GM12878 (cell line): ENCODE measurements around the gene AP5Z1. TPM values are rescaled to one million over a fixed set of nuclear protein-coding genes. Genes with fewer than 3 reads are reported as not detected.

ENCODE experiments used
- BACH1 ChIP-seq: fragments of 450-650 bp; IDR thresholded peaks from 2 replicates; pipeline ENCODE4 v1.6.1; 2017; ENCODE audit warnings: mild to moderate bottlenecking, borderline replicate concordance
- CHD4 ChIP-seq: fragments of 200-600 bp; sonication (generic); IDR thresholded peaks from 2 replicates; pipeline ENCODE4 v1.6.1; 2016; ENCODE audit warnings: mild to moderate bottlenecking
- DPF2 ChIP-seq: fragments of 450-650 bp; IDR thresholded peaks from 2 replicates; pipeline ENCODE4 v1.6.1; 2017; ENCODE audit warnings: mild to moderate bottlenecking
- GABPA ChIP-seq: IDR thresholded peaks from 2 replicates; pipeline ENCODE4 v1.6.1; 2014; ENCODE audit warnings: antibody characterized with exemption, low read depth, mild to moderate bottlenecking, inconsistent platforms
- HDGF ChIP-seq: fragments of 450-650 bp; IDR thresholded peaks from 2 replicates; pipeline ENCODE4 v1.6.1; 2016; ENCODE audit warnings: antibody characterized with exemption
- IKZF2 ChIP-seq, 2 experiments: fragments of 450-650 bp; IDR thresholded peaks; 2 replicates each; pipeline ENCODE4 v1.6.1; 2017; ENCODE audit warnings: mild to moderate bottlenecking in 2 of 2, moderate library complexity in 2 of 2
- NFYA ChIP-seq: IDR thresholded peaks from 2 replicates; pipeline ENCODE4 v1.6.1; 2011; ENCODE audit warnings: low read depth, mild to moderate bottlenecking, low read length, improper control_type of control experiment, borderline replicate concordance
- NRF1 ChIP-seq: conservative IDR thresholded peaks from 2 replicates; pipeline ENCODE4 v1.6.1; 2011; ENCODE audit warnings: mild to moderate bottlenecking, low read depth, low read length, improper control_type of control experiment
- PKNOX1 ChIP-seq: fragments of 450-650 bp; IDR thresholded peaks from 2 replicates; pipeline ENCODE4 v1.6.1; 2016; ENCODE audit warnings: mild to moderate bottlenecking
- SMARCA5 ChIP-seq: fragments of 450-650 bp; IDR thresholded peaks from 2 replicates; pipeline ENCODE4 v1.6.1; 2017; ENCODE audit warnings: mild to moderate bottlenecking
- STAT3 ChIP-seq: IDR thresholded peaks from 2 replicates; pipeline ENCODE4 v1.6.1; 2011; ENCODE audit warnings: low read depth, low read length, improper control_type of control experiment
- SUZ12 ChIP-seq: fragments of 200-600 bp; sonication (generic); IDR thresholded peaks from one replicate; pipeline ENCODE4 v1.6.1; 2018; ENCODE audit warnings: antibody characterized with exemption, mild to moderate bottlenecking; ENCODE audit not compliant: unreplicated experiment
- ZBTB33 ChIP-seq: fragments of 450-650 bp; IDR thresholded peaks from 2 replicates; pipeline ENCODE4 v1.6.1; 2017; ENCODE audit warnings: mild to moderate bottlenecking
- polyA plus RNA-seq, 11 experiments: library from polyadenylated mRNA; depleted of rRNA in 4 of 11; unstranded in 6 of 11; stranded (reverse) in 5 of 11; fragments of >200 nt; fragmentation: Nextera tagmentation in 4 of 11; fragmentation: Illumina TruSeq in 1 of 11; extraction: Ambion mirVana in 4 of 11; extraction: Trizol in 1 of 11; gene quantifications; 1 replicate in 1 of 11; 2 replicates in 10 of 11; pipeline versions ENCODE4 v1.2.1 to v1.2.3, GENCODE V29; 2011 to 2016; ENCODE audit warnings: inconsistent platforms in 2 of 11, missing spikeins in 2 of 11, low read depth in 1 of 11
- total RNA-seq, 4 experiments: library from RNA; depleted of rRNA in 3 of 4; stranded (reverse); fragments of >200 nt in 3 of 4; fragmentation: Illumina TruSeq in 1 of 4; extraction: Trizol in 1 of 4; gene quantifications; 2 replicates each; pipeline versions ENCODE4 v1.2.1 to v1.2.3, GENCODE V29; 2013 to 2021
- TF ChIP-seq, protein P1 (sequence below): IDR thresholded peaks from 2 replicates; pipeline ENCODE4 v1.6.1; 2012; ENCODE audit warnings: improper control_type of control experiment, low read depth, low read length; ENCODE audit not compliant: insufficient replicate concordance
- TF ChIP-seq, protein P2 (sequence below): fragments of 450-650 bp; IDR thresholded peaks from 2 replicates; pipeline ENCODE4 v1.6.1; 2016; ENCODE audit warnings: mild to moderate bottlenecking
- TF ChIP-seq, protein P3 (sequence below): fragments of 150-350 bp; IDR thresholded peaks from 2 replicates; pipeline ENCODE4 v1.6.1; 2016; ENCODE audit warnings: low read depth, low read length

AP5Z1 gene
- total and polyA plus RNA-seq, 10 of the 15 experiments (the other 5 are each of a cell fraction or from before 2014, with no cell fraction given): 0.37 to 43.4 (median 19.4) TPM

DNA sequence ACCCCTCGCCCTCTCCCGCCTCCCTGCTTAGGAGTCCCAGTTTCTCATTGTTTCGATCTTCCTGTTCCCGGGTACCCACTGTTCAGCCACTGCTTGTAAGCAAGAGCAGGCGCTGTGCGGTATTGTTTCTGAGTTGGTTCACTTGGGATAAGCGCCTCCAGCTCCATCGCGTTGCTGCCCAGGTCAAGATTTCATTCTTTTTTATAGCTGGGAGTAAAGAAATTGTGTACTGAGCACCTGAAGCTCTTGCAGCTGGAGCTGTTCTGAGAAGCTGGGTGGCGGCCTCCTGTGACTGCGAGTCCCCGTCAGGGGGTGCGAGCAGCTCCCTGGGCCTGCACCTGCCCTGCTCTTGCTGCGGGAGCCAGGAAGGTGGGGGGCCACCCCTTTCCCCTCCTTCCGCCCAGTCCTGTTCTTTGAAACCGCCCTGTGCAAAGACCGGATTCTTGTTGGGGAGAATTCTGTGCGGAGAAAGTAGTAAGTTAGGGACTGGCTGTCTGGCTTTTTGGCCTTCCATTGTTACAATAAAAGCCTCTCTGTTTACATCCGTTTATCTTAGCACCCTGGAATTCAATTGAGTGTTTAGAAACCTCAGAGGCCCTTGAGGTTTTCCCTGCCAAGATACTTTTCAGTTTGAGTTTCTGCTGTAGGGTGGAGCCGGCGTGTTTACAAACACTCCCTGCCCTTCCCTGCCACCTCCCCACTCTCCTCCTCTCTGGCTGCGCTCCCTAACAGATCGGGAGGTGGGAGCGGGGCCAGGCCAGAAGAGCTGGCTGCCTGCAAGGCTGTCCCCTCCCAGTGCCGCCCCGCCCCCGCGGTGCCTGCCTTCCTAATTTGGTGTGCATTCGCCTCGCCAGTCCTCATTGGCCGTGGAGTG, 30.8 kb upstream of the AP5Z1 start (continued):
- TF ChIP-seq, protein P1, sequence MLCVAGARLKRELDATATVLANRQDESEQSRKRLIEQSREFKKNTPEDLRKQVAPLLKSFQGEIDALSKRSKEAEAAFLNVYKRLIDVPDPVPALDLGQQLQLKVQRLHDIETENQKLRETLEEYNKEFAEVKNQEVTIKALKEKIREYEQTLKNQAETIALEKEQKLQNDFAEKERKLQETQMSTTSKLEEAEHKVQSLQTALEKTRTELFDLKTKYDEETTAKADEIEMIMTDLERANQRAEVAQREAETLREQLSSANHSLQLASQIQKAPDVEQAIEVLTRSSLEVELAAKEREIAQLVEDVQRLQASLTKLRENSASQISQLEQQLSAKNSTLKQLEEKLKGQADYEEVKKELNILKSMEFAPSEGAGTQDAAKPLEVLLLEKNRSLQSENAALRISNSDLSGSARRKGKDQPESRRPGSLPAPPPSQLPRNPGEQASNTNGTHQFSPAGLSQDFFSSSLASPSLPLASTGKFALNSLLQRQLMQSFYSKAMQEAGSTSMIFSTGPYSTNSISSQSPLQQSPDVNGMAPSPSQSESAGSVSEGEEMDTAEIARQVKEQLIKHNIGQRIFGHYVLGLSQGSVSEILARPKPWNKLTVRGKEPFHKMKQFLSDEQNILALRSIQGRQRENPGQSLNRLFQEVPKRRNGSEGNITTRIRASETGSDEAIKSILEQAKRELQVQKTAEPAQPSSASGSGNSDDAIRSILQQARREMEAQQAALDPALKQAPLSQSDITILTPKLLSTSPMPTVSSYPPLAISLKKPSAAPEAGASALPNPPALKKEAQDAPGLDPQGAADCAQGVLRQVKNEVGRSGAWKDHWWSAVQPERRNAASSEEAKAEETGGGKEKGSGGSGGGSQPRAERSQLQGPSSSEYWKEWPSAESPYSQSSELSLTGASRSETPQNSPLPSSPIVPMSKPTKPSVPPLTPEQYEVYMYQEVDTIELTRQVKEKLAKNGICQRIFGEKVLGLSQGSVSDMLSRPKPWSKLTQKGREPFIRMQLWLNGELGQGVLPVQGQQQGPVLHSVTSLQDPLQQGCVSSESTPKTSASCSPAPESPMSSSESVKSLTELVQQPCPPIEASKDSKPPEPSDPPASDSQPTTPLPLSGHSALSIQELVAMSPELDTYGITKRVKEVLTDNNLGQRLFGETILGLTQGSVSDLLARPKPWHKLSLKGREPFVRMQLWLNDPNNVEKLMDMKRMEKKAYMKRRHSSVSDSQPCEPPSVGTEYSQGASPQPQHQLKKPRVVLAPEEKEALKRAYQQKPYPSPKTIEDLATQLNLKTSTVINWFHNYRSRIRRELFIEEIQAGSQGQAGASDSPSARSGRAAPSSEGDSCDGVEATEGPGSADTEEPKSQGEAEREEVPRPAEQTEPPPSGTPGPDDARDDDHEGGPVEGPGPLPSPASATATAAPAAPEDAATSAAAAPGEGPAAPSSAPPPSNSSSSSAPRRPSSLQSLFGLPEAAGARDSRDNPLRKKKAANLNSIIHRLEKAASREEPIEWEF: no peak
- TF ChIP-seq SMARCA5 (no peak), CHD4 (no peak), BACH1 (no peak), IKZF2 (IDR thresholded peaks at IDR 0.05) (no peak; a peak in 2 of 4 replicates), STAT3 (no peak), GABPA (peak; percentile 39; the same call in 1 of the 2 replicates), DPF2 (no peak), HDGF (peak; percentile 28; the same call in 1 of the 2 replicates), ZBTB33 (no peak), SUZ12 (no peak), NRF1 (no peak), NFYA (no peak), PKNOX1 (no peak)
- TF ChIP-seq, protein P2, sequence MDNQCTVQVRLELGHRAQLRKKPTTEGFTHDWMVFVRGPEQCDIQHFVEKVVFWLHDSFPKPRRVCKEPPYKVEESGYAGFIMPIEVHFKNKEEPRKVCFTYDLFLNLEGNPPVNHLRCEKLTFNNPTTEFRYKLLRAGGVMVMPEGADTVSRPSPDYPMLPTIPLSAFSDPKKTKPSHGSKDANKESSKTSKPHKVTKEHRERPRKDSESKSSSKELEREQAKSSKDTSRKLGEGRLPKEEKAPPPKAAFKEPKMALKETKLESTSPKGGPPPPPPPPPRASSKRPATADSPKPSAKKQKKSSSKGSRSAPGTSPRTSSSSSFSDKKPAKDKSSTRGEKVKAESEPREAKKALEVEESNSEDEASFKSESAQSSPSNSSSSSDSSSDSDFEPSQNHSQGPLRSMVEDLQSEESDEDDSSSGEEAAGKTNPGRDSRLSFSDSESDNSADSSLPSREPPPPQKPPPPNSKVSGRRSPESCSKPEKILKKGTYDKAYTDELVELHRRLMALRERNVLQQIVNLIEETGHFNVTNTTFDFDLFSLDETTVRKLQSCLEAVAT: no peak
- TF ChIP-seq, protein P3, sequence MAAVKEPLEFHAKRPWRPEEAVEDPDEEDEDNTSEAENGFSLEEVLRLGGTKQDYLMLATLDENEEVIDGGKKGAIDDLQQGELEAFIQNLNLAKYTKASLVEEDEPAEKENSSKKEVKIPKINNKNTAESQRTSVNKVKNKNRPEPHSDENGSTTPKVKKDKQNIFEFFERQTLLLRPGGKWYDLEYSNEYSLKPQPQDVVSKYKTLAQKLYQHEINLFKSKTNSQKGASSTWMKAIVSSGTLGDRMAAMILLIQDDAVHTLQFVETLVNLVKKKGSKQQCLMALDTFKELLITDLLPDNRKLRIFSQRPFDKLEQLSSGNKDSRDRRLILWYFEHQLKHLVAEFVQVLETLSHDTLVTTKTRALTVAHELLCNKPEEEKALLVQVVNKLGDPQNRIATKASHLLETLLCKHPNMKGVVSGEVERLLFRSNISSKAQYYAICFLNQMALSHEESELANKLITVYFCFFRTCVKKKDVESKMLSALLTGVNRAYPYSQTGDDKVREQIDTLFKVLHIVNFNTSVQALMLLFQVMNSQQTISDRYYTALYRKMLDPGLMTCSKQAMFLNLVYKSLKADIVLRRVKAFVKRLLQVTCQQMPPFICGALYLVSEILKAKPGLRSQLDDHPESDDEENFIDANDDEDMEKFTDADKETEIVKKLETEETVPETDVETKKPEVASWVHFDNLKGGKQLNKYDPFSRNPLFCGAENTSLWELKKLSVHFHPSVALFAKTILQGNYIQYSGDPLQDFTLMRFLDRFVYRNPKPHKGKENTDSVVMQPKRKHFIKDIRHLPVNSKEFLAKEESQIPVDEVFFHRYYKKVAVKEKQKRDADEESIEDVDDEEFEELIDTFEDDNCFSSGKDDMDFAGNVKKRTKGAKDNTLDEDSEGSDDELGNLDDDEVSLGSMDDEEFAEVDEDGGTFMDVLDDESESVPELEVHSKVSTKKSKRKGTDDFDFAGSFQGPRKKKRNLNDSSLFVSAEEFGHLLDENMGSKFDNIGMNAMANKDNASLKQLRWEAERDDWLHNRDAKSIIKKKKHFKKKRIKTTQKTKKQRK: no peak
